AG20443 (cell line): ENCODE data around the gene CUL5.
A peak's percentile ranks its signal among the peaks of the same experiment; 100 is the strongest.
"Not testable (repeated sequence)": the region's sequence is repeated elsewhere in the genome, so short reads cannot be mapped to it uniquely, and the experiment has no call there.

ENCODE experiments used
- DNase-seq: peaks from one replicate; pipeline ENCODE4 v3.0.0; 2012; ENCODE audit warnings: low spot score, mixed read lengths

The CUL5 gene

DNA sequence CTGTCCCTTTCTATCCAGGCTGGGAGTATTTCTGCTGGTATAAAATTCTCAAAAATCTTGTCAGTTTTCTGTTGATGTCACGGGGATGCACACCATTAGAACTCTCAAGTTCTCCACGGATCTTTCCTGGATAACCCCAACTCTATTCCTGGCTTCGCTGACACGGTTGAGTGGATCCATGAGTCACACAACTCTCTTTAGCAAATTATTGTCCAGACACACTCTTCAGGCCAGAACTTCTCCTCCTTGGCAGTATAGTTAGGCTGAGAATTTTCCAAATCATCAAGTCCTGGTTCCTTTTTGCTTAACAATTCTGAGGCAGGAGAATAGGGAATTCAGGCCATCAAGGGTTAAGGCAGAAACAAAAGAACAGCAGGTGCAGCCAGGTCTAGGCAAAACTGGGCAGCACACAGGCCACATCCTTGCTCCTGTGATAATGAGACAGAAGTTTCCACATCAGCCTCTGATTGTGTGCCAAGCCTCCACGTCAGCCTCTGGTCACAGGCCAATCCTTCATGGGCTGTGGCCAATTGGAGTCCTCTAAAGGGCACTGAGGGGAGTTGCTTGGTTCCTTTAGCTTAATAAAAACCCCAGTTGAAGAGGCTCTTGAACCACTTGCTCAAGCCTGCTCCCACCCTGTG is 106.9 kb downstream of the CUL5 start:
- peak; percentile 87 for DNase-seq

DNA sequence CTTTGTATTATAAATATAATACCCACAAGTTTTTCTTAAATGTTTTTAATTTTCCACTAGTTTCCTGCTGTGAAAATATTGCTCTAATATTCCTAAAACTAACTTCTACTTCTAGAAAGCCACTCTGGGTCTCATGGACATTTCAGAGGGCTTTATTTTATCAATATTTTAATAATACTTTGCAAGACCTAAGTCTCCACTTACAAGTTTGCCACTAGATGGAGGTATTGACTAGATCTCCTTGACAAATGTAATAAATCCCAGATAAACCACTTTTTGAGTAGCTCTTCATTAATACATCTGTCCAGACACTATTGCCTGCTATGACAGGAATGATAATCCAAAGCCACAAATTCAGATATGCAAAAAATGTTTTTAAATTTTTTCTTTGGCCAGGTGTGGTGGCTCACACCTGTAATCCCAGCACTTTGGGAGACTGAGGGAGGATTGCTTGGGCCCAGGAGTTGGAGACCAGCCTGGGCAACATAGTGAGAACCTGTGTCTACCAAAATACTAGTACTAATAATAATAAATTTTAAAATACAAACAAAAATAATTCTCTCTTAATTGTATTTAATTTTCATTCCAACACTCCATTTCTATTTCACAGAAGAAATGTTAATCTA is 109.2 kb downstream of the CUL5 start:
- peak; percentile 42 for DNase-seq

DNA sequence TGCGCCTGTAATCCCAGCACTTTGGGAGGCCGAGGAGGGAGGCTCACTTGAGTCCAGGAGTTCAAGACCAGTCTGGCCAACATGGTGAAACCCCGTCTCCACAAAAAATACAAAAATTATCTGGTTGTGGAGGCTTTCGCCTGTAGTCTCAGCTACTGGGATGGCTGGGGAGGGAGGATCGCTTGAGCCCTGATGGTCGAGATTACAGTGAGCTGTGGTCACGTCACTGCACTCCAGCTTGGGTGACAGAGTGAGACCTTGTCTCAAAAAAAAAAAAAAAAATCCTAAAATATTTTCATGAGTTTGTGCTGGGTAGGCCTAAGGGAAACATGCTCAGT is 112.2 kb downstream of the CUL5 start:
- DNase-seq: not testable (repeated sequence)

DNA sequence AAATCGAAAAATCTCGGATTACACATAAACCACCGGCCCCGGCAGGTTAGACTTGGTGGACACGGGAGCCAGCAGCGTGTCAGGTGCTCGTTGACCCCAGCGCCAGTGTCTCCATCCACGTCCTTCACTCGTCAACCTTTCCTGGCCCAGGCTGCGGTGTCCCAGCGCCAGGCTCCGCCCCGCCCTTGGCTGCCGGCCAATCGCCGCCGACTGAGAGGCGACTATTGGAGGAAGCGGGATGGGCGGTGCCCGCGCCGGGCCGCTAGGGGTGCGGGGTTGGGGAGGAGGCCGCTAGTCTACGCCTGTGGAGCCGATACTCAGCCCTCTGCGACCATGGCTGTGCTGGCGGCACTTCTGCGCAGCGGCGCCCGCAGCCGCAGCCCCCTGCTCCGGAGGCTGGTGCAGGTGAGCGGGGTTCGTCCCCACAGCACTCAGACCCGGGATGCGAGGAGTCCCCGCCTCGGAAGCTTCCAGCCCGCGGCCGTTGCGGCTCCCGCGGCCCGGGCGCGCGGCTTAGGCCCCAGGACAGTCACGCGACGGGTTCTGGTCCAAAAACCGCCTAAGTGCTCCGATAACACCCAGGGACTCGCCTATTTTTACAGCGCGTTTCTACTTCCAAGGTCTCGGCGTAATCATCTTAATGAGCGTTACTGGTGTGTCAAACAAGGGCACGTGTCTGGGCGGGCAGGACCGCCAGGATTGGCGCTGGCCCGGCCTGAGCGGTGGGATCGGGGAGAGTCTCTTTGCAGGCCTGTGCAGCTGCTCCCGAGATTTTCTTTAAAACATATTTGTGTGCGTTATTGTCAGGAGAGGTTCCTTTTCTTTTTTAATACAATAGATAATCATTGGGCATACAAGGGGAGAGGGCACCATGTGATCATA is 112.8 kb downstream of the CUL5 start, which contains the start of gene ACAT1:
TSS of gene ACAT1 (plus strand) at position 294 of the 882 bp plus-strand sequence. CDS start at position 334, 40 bp downstream.
- DNase-seq: peak; percentile 95

DNA sequence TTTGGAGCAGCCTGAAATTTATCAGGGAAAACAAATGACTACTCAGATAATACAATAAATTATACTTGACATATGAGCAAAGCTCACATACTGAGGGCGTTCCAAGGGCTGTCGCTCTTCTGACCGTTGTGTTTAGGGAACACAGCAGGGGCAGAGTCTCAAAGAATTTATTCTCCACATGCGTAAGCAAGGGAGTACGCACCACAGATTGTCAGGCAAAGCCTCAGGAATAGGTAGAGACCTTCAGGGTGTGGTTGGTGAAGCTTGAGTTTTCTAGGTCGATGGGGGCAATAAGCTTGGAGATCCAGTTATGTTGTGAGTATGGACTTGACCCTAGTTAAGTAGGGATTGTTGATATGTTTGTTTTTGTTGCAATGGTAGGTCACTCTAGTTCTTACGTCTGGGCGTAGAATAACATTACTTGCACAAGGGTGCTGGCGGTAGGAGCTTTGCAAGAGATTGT is 113.5 kb downstream of the CUL5 start:
- DNase-seq: peak; percentile 27

DNA sequence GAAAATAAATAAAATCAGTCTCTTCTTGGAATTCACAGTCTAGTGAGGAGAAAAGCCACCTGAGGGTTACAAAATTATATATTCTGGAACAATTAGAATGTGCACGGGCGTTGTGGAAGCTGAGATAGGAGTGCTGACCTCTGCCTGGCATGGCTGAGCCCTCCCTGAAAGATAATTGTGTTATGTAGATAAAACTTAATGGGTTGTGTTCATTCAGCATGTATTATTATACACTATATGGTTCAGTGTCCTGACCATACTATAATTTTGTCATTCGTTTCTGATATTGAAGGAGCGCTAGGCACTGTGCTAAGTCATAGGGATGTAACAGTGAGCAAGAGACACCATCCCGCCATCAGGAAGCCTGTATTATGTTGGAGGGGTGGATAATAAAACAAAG is 116.4 kb downstream of the CUL5 start:
- no peak for DNase-seq

DNA sequence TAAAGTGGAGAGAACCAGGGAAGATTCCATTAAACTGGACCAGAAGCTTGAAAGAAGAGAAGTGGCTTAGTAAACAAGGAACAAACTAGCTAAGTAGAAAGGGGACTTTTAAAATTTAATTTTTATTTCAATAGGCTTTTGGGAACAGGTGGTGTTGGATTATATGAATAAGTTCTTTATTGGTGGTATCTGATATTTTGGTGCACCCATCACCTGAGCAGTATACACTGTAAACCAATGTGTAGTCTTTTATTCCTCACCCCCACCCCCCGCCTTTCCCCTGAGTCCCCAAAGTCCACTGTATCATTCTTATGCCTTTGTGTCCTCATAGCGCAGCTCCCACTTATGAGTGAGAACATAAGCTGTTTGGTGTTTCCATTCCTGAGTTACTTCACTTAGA is 120.1 kb downstream of the CUL5 start:
- no peak for DNase-seq

DNA sequence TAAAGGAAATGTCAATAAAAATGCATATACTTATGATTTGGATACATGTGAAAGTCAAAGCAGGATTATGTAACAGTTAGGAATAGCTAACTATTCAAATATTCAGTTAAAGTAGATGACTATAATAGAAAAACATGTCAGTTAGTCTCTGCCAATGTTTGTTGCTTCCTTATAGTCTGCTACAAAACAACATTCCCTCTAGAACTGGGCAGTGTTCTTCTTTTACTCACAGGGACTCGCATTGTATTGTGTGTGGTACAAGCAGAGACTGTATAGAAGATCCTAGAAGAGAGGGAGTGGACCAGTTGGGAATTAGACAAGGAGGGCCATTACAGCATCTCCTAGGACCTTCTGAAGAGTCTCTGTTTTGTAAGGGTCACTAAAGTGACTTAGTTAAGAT is 123.3 kb downstream of the CUL5 start:
- peak; percentile 55 for DNase-seq

DNA sequence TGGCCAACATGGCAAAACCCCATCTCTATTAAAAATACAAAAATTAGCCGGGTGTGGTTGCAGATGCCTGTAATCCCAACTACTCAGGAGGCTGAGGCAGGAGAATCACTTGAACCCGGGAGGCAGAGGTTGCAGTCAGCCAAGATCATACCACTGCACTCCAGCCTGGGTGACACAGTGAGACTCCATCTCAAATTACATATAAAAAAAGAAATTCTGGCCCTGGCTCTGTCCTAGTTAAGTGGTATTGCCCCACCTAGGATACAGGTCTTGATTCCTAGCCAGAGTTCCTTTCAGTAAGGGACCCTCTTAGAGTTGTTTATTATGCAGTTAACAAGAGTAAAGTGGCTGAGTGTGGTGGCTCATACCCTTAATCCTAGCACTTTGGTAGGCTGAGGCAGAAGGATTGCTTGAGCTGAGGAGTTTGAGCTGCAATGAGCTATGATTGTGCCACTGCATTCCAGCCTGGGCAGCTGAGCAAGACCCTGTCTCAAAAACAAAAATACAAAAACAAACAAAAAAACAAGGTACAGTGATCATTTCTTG is 124.4 kb downstream of the CUL5 start:
- DNase-seq: not testable (repeated sequence)

DNA sequence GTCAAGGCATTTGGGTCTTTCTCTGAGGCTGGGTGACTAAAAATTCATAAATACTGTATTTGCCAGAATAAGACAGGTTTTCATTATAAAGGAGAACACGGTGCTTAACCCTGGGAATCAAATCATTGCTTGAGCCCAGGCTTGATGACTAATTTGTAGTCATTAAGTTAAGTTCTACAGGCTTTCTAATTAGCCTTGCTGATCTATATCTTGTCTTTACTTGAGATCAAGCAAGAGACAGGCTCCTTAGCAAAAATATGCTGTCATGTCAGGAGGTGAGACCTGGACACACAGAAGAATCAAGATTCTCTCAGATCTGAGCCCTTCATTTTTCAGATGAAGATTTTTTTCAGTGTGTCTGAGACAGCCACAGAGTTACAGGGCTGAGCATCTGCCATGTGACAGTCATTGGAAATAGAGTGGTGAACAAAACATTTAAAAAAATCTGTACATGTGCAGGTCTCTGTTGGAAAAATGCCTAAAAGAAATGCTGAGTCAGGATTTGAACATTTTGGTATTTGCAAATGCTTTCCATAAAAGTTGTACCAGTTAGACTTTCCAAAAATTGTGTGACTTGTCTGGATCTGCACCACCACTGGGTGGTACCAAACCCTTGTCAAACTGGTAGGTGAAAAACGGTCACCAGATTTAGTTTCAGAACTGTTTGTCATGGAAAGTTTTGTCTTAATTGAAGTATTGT is 127.3 kb downstream of the CUL5 start:
- DNase-seq: peak; percentile 16

DNA sequence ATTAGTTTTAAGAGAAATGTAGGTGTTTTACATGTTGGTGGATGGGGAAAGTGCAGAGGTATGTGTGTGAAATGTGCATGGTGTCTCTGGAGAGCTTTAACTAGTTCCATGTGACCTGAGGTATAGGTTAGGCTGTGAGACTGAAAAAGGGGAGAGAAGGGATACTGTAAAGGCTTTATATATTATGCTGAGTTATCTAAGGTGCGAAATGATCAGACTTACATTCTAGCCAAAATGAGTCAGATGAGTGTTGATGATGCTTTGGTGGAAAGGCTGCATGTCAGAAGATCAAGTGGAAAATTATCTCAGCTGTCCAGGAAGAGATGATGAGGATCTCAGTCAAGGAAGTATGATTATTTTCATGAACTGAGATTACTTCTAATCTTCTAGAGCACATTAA is 128.5 kb downstream of the CUL5 start:
- DNase-seq: no peak

DNA sequence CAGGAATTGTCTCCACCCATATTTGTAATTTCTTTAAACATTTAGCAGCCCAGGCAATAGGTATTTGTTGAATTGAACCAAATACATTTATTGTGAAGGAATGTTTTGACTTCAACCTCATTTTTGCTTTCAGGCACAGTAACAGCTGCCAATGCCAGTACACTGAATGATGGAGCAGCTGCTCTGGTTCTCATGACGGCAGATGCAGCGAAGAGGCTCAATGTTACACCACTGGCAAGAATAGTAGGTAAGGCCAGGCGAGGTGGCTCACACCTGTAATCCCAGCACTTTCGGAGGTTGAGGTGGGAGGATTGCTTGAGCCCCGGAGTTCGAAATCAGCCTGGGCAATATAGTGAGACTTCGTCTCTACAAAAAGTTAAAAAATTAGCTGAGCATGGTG is 133.6 kb downstream of the CUL5 start:
- no peak for DNase-seq

DNA sequence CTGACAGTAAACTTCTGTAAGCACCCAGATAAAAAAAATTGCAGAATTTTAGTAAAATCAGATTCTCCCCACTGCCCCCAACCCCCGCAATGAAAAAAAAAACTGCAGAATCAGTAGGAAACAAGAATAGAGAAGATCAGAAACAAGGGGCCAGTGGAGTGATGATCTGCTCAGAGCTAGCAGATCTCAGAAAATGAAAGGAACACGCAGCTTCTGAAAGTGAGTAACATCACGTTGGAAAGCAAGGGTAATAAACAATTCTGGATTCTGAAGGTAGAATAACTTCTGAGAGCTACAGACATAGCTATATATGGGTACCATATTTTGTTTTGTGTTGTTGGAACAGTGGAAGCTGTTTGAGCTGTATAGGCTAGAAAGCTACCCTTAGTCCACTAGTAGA is 135.9 kb downstream of the CUL5 start:
- DNase-seq: no peak

DNA sequence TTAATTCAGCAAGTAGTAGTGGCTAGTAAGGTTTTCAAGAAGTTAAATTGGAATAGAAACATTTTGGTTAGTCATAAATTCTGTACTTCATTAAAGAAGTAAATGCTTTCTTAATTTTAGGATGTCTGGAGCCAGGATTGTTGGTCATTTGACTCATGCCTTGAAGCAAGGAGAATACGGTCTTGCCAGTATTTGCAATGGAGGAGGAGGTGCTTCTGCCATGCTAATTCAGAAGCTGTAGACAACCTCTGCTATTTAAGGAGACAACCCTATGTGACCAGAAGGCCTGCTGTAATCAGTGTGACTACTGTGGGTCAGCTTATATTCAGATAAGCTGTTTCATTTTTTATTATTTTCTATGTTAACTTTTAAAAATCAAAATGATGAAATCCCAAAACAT is 138.5 kb downstream of the CUL5 start:
- DNase-seq: peak; percentile 14

DNA sequence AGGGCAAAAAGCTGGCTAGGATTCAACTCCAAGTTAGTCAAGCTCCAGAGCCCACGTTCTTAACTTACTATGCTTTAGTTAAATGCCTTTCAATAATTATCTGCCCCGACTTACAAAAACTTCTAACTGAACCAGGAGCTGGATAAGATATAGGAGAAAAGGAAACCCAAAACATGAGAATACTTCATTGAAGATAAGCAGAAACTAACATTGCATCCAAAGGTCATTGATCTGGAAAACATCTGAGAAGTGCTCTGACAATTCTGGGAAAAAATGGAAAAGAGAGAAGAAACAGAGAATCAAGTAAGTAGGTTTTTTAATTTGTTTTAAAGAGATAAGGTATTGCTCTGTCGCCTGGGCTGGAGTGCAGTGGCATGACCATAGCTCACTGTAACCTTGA is 139.9 kb downstream of the CUL5 start:
- no peak for DNase-seq

DNA sequence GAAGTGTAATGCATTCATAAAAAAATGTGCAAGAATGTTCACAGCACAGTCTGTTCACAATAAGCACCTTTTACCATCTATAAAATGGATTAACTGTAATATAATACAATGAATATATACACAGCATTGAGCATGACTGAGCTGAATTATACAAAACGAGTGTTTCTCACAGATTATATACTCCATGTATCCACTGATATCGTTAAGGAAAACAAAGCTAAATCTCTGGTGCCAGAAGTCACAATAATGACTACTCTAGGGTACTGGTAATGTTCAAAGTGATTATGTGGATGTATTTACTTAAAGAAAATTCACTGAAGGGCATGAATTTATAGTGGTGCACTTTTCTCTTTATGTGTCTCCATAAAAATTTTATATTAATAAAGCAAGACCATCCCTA is 145.9 kb downstream of the CUL5 start:
- DNase-seq: no peak
